DOHH2 (cell line): Measurements from ENCODE around the gene SNX33.

Experiments
- EZH2phosphoT487 ChIP-seq: fragments of 200-600 bp; sonication (generic); IDR thresholded peaks from 2 replicates; pipeline ENCODE4 v1.6.1; 2017; ENCODE audit warnings: borderline replicate concordance, mild to moderate bottlenecking, antibody characterized with exemption, low read length, moderate library complexity, mixed read lengths
- TF ChIP-seq, protein P1 (sequence below): fragments of 200-600 bp; sonication (generic); IDR thresholded peaks from one replicate; pipeline ENCODE4 v1.5.1; 2014; ENCODE audit warnings: antibody characterized with exemption, mild to moderate bottlenecking, low read depth, low read length; ENCODE audit not compliant: poor library complexity, severe bottlenecking

DNA sequence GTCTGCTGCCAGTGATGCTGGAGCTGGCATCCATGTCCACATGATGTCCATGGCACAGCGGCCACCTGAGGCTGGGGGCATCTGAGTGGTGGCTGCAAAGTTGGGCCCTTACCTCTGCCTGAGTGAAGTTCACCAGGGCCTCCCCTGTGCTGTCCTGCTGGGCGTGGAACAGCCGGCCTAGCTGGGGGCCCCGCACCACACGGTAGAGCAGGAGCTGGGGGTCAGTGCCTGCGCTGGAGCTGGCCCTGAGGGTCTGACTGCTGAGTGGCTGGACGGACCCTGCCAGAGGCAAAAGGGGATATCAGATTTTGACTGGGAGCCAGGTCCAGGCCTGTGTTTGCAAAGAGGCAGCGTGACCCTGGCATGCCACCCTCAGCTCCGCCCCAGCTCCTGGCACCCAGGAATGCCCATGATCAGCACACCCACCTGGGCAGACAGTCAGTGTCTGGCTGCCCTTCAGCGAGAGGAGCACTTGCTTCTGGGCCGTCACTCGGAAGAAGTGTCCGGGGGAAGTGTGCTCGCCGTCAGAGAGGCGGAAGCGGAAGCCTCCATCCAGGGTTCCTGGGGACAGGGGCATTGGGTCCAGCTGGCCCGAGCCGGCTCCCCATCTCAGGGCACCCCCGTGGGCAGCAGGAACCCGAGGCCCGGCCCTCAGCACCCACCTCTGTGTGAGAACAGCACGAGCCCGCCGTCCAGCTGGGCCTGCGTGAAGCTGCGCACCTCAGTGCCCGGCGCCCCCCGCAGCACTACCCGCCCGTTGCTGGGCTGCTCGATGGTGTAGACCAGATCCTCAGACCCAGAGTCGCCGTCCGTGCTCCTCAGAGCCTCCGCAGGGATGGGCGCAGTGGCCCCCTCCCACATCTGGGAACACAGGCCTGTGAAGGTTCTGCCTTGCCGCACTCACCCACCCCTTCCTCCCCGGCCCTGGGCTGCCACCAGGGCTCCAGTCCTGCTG lies 34.7 kb downstream of the SNX33 start:
- TF ChIP-seq, protein P1, sequence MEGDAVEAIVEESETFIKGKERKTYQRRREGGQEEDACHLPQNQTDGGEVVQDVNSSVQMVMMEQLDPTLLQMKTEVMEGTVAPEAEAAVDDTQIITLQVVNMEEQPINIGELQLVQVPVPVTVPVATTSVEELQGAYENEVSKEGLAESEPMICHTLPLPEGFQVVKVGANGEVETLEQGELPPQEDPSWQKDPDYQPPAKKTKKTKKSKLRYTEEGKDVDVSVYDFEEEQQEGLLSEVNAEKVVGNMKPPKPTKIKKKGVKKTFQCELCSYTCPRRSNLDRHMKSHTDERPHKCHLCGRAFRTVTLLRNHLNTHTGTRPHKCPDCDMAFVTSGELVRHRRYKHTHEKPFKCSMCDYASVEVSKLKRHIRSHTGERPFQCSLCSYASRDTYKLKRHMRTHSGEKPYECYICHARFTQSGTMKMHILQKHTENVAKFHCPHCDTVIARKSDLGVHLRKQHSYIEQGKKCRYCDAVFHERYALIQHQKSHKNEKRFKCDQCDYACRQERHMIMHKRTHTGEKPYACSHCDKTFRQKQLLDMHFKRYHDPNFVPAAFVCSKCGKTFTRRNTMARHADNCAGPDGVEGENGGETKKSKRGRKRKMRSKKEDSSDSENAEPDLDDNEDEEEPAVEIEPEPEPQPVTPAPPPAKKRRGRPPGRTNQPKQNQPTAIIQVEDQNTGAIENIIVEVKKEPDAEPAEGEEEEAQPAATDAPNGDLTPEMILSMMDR = no peak
- TF ChIP-seq EZH2phosphoT487 = no peak
